ENCODE measurements around the gene RPL9. TPM values are rescaled to one million over a fixed set of nuclear protein-coding genes. Genes with fewer than 3 reads are reported as not detected.
A peak's percentile ranks its signal among the peaks of the same experiment; 100 is the strongest.

Gene RPL9
- polyA plus RNA-seq, 6 donors from 2014 or later: 2,016 to 2,906 (median 2,275) TPM

DNA sequence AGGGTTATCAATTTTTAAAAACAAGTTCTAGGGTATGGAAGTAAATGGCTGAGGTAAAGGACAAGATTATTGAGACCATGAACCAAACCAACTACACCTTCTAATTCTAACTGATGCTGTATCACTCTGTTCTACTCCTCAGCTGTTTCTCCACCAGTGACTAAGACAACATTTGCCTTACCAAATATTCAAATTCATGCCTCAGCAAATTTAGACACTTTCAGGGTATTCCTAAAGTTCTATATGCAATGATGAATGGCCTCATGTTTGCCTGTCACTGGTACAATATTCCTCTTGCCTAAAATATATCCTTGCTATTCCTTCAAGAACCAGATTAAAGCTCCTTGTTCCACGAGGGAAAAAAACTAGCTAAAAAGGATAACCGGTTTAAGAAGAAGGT lies 5.0 kb downstream of the RPL9 start:
- H3K9me3 Mint-ChIP-seq: no peaks in the 10 kb centered on the region
- DNase-seq: no peak
- H3K27me3 Mint-ChIP-seq: no peaks in the 10 kb centered on the region
- H3K36me3 Mint-ChIP-seq: peaks cover 35 to 38% of the 10 kb centered on the region in 2 donors
- H3K4me1 Mint-ChIP-seq: peaks cover 14 to 23% (median 21%) of the 10 kb centered on the region in 3 donors
- no peak overlapping the region for H3K4me3 Mint-ChIP-seq
- no peak overlapping the region for H3K27ac Mint-ChIP-seq
- no peak for ATAC-seq (ENCODE audit: low read depth in 2 of 2)

DNA sequence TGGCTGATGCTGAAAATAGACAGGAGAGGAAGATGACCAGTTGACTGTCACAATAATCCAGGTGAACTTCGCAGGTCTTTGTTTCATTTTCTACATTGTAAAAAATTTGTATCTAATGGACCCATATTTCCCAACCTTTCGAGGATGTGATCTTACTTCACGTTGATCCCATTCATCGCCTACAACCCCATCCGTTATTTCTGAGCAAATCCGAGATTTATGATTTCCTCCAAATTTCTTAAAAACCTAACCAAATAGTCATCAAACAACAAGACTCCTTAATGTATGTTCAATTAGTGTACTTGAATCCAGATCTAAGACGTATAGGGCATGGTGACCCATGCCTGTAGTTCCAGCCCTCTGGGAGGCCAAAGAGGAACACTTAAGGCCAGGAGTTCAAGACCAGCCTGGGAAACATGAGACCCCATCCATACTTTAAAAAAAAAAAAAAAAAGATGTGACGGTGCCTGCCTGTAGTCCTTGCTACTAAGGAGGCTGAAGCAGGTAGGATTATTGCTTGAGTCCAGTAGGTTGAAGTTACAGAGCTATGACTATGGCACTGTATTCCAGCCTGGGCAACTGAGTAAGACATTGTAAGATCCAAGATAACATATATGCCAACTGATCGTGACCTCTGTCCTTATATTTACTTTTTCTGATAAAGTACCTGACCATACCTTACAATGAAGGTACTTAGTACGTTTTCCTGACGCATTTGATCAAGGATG lies 5.7 kb downstream of the RPL9 start:
- ATAC-seq (ENCODE audit: low read depth in 2 of 2) (peak in 1 of 2 donors; percentile 13), DNase-seq (no peak)
- H3K27me3 Mint-ChIP-seq: no peaks in the 10 kb centered on the region
- peaks cover 35 to 38% of the 10 kb centered on the region in 2 donors for H3K36me3 Mint-ChIP-seq
- H3K4me3 Mint-ChIP-seq: peak overlapping the region in 1 of 8 donors; percentile 40
- H3K4me1 Mint-ChIP-seq: peaks cover 14 to 18% (median 15%) of the 10 kb centered on the region in 3 donors
- peak overlapping the region in 2 of 6 donors; percentile 40 to 49 for H3K27ac Mint-ChIP-seq
- H3K9me3 Mint-ChIP-seq: no peaks in the 10 kb centered on the region

DNA sequence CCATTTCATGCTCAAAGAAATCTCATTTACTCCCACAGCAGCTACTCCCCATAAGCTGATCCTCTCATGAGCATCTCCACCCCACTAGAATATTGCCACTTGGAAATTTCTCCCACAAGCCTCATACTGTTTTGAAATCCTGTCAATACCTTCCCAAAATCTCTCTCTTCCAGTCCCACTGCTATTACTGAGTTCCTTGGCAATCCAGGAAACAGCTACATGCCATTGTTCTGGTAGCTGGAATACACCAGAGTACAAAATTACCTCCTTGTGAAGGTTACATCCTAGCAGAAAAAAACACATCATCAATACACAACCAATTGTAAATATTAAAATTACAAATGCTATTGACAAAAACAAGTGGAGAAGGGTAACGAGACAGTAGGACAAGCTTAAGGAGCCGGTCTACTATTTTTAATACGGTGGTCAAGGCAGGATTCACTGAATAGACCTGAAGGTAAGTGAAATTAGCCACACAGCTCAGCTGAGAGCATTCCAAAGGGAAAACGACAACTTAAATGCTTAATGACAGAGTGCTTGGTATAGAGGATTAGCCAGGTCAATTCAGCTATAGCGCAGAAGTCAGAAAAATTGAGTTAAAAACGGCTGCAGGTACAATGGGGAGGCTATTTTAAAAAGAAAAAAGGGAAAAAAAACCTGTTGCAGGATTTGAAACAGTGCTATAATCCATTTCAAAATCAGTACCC lies 6.4 kb downstream of the RPL9 start:
- H3K27ac Mint-ChIP-seq: peak overlapping the region in 5 of 6 donors; percentile 10 to 56 (median 44)
- ATAC-seq (ENCODE audit: low read depth in 2 of 2): no peak
- no peaks in the 10 kb centered on the region for H3K27me3 Mint-ChIP-seq
- H3K4me1 Mint-ChIP-seq: peaks cover 13 to 19% (median 14%) of the 10 kb centered on the region in 3 donors
- no peaks in the 10 kb centered on the region for H3K9me3 Mint-ChIP-seq
- H3K36me3 Mint-ChIP-seq: peaks cover 35 to 38% of the 10 kb centered on the region in 2 donors
- peak overlapping the region in 1 of 8 donors; percentile 40 for H3K4me3 Mint-ChIP-seq
- DNase-seq: no peak

DNA sequence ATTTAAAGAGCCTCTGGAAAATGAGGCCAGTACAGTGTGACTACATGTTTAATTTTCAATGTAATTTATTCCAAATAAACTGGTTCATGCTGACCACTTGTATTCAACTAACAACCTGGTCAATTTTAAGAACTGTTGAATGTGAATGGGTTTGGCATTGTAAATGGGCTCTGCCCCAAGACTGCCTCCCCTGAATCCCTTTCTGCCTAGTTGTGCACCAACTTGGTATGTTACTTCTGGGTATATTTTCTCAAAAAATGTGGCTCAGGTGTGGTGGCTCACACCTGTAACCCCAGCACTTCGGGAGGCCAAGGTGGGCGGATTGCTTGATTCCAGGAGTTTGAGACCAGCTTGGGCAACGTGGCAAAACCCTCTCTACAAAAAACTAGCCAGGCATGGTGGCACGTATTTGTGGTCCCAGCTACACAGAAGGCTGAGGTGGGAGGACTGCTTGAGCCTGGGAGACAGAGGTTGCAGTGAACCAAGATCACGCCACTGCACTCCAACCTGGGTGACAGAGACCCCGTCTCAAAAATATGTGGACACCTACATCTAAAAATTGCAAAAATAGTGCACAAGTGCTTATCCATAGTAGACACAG lies 7.2 kb downstream of the RPL9 start:
- H3K27ac Mint-ChIP-seq: peak overlapping the region in 1 of 6 donors; percentile 49

DNA sequence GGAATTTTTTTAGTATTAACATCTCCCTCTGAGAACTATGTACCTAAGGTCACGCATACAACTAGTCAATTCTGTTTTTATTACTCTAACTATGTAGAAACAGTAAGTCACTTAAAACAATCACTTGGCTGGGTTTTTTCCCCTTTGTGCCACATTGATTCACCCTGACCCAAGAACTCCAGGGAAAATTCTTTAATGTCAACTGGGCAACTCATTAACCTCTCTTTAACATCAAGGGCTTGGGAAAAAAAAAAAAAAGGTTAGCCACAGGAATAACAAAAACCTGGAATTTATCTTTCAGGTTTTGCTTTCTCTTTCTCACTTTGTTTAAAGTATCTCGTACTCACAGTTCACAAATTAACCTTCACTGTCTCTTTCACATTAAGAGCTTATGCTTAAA lies 8.1 kb downstream of the RPL9 start:
- Mint-ChIP-seq H3K36me3 (peaks cover 29% of the 10 kb centered on the region in 2 donors), H3K4me1 (peaks cover 6 to 24% (median 11%) of the 10 kb centered on the region in 3 donors), H3K4me3 (no peak overlapping the region), H3K27ac (peak overlapping the region in 4 of 6 donors; percentile 18 to 87 (median 52)), H3K27me3 (no peaks in the 10 kb centered on the region), H3K9me3 (no peaks in the 10 kb centered on the region)
- DNase-seq: no peak
- ATAC-seq (ENCODE audit: low read depth in 2 of 2): no peak

More for the DNA sequence above, 7.2 kb downstream of the RPL9 start:
- Mint-ChIP-seq H3K4me1 (peaks cover 7 to 19% (median 14%) of the 10 kb centered on the region in 3 donors), H3K36me3 (peaks cover 29 to 31% of the 10 kb centered on the region in 2 donors), H3K9me3 (no peaks in the 10 kb centered on the region), H3K27me3 (no peaks in the 10 kb centered on the region), H3K4me3 (no peak overlapping the region)
- DNase-seq (no peak), ATAC-seq (ENCODE audit: low read depth in 2 of 2) (no peak)

DNA sequence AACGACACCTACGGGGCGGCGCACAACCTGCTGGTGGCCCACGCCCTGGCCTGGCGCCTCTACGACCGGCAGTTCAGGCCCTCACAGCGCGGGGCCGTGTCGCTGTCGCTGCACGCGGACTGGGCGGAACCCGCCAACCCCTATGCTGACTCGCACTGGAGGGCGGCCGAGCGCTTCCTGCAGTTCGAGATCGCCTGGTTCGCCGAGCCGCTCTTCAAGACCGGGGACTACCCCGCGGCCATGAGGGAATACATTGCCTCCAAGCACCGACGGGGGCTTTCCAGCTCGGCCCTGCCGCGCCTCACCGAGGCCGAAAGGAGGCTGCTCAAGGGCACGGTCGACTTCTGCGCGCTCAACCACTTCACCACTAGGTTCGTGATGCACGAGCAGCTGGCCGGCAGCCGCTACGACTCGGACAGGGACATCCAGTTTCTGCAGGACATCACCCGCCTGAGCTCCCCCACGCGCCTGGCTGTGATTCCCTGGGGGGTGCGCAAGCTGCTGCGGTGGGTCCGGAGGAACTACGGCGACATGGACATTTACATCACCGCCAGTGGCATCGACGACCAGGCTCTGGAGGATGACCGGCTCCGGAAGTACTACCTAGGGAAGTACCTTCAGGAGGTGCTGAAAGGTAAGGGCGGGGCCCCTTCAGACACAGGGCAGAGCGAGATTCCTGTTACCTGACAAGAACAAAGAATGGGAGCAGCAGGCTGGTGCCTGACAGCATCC lies 11.7 kb downstream of the RPL9 start:
- H3K4me1 Mint-ChIP-seq: peaks cover under 1 to 24% (median 11%) of the 10 kb centered on the region in 3 donors

DNA sequence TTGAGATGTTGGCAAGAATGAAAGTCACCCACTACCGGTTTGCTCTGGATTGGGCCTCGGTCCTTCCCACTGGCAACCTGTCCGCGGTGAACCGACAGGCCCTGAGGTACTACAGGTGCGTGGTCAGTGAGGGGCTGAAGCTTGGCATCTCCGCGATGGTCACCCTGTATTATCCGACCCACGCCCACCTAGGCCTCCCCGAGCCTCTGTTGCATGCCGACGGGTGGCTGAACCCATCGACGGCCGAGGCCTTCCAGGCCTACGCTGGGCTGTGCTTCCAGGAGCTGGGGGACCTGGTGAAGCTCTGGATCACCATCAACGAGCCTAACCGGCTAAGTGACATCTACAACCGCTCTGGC lies 12.3 kb downstream of the RPL9 start:
- Mint-ChIP-seq H3K27me3 (no peaks in the 10 kb centered on the region), H3K4me1 (peaks cover 0 to 24% (median 11%) of the 10 kb centered on the region in 3 donors), H3K4me3 (peak overlapping the region in 7 of 8 donors; percentile 73 to 93 (median 84)), H3K36me3 (no peaks in the 10 kb centered on the region), H3K9me3 (no peaks in the 10 kb centered on the region), H3K27ac (peak overlapping the region in 5 of 6 donors; percentile 87 to 98 (median 94))
- ATAC-seq (ENCODE audit: low read depth in 2 of 2): no peak
- no peak for DNase-seq

More for the DNA sequence above, 11.7 kb downstream of the RPL9 start:
- H3K36me3 Mint-ChIP-seq: peaks cover 2 to 3% of the 10 kb centered on the region in 2 donors
- peak overlapping the region; percentile 73 to 93 (median 86) for H3K4me3 Mint-ChIP-seq
- DNase-seq (peak; percentile 84), ATAC-seq (ENCODE audit: low read depth in 2 of 2) (peak; percentile 92 to 93)
- no peaks in the 10 kb centered on the region for H3K9me3 Mint-ChIP-seq
- no peaks in the 10 kb centered on the region for H3K27me3 Mint-ChIP-seq
- peak overlapping the region; percentile 66 to 98 (median 94) for H3K27ac Mint-ChIP-seq

DNA sequence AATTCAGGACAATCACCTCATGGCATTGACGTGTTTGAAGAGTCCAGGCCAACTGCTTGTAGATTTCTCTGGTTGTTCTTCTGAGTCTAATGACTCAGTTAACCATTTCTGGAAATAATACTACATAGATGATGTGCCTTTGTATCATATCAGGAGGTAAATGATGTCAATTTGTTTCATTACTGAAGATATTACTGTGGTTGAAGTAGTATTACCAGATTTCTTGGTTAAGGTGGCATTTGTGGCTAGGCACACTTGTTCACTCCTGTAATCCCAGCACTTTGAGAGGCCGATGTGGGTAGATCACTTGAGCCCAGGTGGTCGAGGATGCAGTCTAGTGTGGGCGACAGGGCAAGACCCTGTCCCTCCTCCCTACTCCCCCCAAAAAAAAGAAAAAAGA lies 15.7 kb downstream of the RPL9 start:
- no peak for ATAC-seq (ENCODE audit: low read depth in 2 of 2)

DNA sequence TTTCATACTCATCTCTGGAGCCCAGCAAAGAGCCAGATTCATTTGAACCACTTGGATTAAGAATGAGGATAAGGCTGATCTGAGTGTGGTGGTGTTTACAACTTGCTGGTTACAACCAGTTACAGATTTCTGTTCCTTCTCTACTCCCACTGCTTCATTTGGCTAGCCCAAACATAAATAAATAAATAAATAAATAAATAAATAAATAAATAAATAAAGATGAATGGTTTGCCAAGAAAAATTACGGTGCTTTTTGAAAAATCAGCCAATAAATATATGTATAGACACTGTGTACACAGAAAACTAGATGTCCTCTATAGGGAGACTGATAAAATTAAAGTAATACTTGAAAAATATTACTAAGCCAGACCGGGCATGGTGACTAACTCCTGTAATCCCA lies 17.1 kb downstream of the RPL9 start:
- ATAC-seq (ENCODE audit: low read depth in 2 of 2) (no peak), DNase-seq (no peak)
- H3K9me3 Mint-ChIP-seq: no peaks in the 10 kb centered on the region
- no peak overlapping the region for H3K27ac Mint-ChIP-seq
- no peaks in the 10 kb centered on the region for H3K36me3 Mint-ChIP-seq
- peaks cover 0 to 8% (median 0%) of the 10 kb centered on the region in 3 donors for H3K4me1 Mint-ChIP-seq
- H3K27me3 Mint-ChIP-seq: peaks cover 0 to 13% (median 0%) of the 10 kb centered on the region in 3 donors
- H3K4me3 Mint-ChIP-seq: no peak overlapping the region

More for the DNA sequence above, 15.7 kb downstream of the RPL9 start:
- H3K36me3 Mint-ChIP-seq: no peaks in the 10 kb centered on the region
- no peak overlapping the region for H3K27ac Mint-ChIP-seq
- no peak for DNase-seq
- peaks cover 0 to 22% (median 11%) of the 10 kb centered on the region in 3 donors for H3K4me1 Mint-ChIP-seq
- no peaks in the 10 kb centered on the region for H3K9me3 Mint-ChIP-seq
- H3K27me3 Mint-ChIP-seq: peaks cover 0 to 5% (median 0%) of the 10 kb centered on the region in 3 donors
- no peak overlapping the region for H3K4me3 Mint-ChIP-seq

DNA sequence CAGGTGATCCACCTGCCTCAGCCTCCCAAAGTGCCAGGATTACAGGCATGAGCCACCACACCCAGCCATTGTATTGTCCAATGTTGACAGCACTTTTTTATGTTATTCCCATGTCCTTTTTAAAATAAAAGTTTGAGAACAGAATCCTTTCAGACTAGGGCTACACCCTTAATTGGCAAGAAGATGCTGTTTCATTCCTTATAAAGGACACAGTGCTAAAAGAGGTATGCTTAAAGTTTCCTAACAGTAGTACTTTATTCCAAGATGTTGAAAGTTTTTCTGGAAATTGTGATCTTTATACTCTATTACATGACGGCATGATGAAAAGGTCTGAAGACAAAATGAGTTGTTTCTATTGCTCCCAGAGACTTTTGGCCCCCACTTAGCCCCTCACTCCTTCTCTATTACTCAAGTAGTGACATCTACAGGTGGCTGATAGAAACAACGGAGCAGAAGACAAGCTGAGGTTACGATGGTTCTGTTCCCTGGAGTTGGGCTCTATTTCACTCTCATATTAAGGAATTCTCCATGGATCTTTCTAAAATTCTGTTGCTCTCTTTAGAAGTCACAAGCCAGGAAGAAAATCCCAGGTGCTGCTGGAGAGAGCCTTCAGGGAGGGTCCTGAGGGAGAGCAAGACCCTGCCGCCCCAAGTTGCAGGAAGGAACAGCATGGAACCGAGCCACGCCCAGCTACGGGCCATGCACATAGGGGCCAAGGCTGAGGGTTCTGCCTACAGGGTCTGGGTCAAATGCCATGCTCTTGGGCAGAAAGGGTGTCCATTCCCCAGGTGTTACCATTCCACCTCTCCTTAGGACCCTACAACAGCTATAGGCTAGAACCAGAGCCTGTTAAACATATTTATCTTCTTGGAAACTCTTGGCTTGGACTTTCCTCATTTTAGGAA lies 22.8 kb downstream of the RPL9 start:
- no peak for DNase-seq
- Mint-ChIP-seq H3K36me3 (no peaks in the 10 kb centered on the region), H3K9me3 (no peaks in the 10 kb centered on the region), H3K27me3 (peaks cover 0 to 13% (median 0%) of the 10 kb centered on the region in 3 donors), H3K27ac (no peak overlapping the region), H3K4me1 (no peaks in the 10 kb centered on the region), H3K4me3 (no peak overlapping the region)
- no peak for ATAC-seq (ENCODE audit: low read depth in 2 of 2)

DNA sequence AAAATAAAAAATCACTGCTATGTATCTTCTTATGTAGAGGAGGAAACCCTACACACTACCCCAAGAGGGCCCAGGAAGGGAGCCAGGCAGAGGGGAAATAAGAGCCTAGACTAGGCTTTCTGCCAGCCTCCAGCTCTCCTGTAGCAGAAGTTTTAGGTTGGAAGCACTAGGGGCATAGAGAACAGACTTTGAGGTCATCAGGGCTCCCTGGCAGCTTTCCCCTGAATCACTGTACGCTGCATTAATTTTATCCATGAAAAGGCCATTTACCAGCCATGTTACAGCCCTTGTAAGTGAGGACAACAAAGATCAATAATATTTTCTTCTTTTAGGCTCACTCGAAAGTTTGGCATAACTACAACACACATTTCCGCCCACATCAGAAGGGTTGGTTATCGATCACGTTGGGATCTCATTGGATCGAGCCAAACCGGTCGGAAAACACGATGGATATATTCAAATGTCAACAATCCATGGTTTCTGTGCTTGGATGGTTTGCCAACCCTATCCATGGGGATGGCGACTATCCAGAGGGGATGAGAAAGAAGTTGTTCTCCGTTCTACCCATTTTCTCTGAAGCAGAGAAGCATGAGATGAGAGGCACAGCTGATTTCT lies 24.7 kb downstream of the RPL9 start:
- DNase-seq (no peak), ATAC-seq (ENCODE audit: low read depth in 2 of 2) (no peak)
- Mint-ChIP-seq H3K27ac (peak overlapping the region in 1 of 6 donors; percentile 36), H3K9me3 (no peaks in the 10 kb centered on the region), H3K27me3 (peaks cover 0 to 13% (median 0%) of the 10 kb centered on the region in 3 donors), H3K4me3 (no peak overlapping the region), H3K36me3 (no peaks in the 10 kb centered on the region), H3K4me1 (no peaks in the 10 kb centered on the region)
